ENCODE results near the gene KLHDC3. TPM values are rescaled to one million over a fixed set of nuclear protein-coding genes. Genes with fewer than 3 reads are reported as not detected.

KLHDC3 gene
- total and polyA plus RNA-seq, 10 of the 15 experiments (the other 5 are each of a cell fraction or from before 2014, with no cell fraction given), result 2.4 to 102 (median 55.4) TPM

- intact Hi-C loops (cut with micrococcal nuclease; ENCODE audit: unreplicated experiment), result no loop called here
- no peaks in the 10 kb centered on the region; a peak in 3 of 4 replicates for H3K36me3 ChIP-seq (ENCODE audit: control insufficient read depth in 2 of 2, insufficient read depth in 2 of 2, low read length in 1 of 2)
- WGBS (ENCODE audit: insufficient coverage, insufficient replicate concordance, low lambda C conversion rate, missing lambda C conversion rate), result 96% methylated on average over 2 of the region's 2 CpGs
- H3K9me3 ChIP-seq (replicated peaks; ENCODE audit: control insufficient read depth, insufficient read depth, low read length), result no peaks in the 10 kb centered on the region
- no peaks in the 10 kb centered on the region for H3K27me3 ChIP-seq (replicated peaks in 1 of 2; ENCODE audit: control insufficient read depth in 2 of 2, insufficient read depth in 2 of 2, low read length in 1 of 2)
- no peak overlapping the region for H3K27ac ChIP-seq (ENCODE audit: control insufficient read depth, insufficient read depth)
- in situ Hi-C loops (cut with MboI), result no loop called here
- H3K4me2 ChIP-seq (ENCODE audit: control insufficient read depth, insufficient read depth), result no peak overlapping the region
- no peak for ATAC-seq
- ChIA-PET POLR2A (no interaction called here), CTCF (no interaction called here), RAD21 (ENCODE audit: unreplicated experiment) (no interaction called here), SMC1A (ENCODE audit: uncharacterized antibody, unreplicated experiment) (no interaction called here)
- no peak for TF ChIP-seq POLR2AphosphoS2 (IDR thresholded peaks at IDR 0.05; ENCODE audit: low read depth, low read length)
- no peak for TF ChIP-seq ZBTB4 (CRISPR knock-in tag; IDR thresholded peaks at IDR 0.05)
- no peak for TF ChIP-seq ASH2L (IDR thresholded peaks at IDR 0.05; ENCODE audit: borderline replicate concordance, low read depth)
- no peak for TF ChIP-seq ETV6 (conservative IDR thresholded peaks at IDR 0.05 in 1 of 2, IDR thresholded peaks at IDR 0.05 in 1 of 2; ENCODE audit: borderline replicate concordance in 1 of 2, low read depth in 1 of 2)
- TF ChIP-seq EED (IDR thresholded peaks at IDR 0.05; ENCODE audit: low read depth), result no peak
- TF ChIP-seq ATF7 (IDR thresholded peaks at IDR 0.05; ENCODE audit: low read depth), result no peak
- no peak for TF ChIP-seq CHD4 (IDR thresholded peaks at IDR 0.05)
- TF ChIP-seq SREBF2 (IDR thresholded peaks at IDR 0.05; ENCODE audit: low read length), result no peak
- no peak for TF ChIP-seq NFXL1 (IDR thresholded peaks at IDR 0.05; ENCODE audit: borderline replicate concordance)
- no peak for TF ChIP-seq BCL11A (IDR thresholded peaks at IDR 0.05; ENCODE audit: low read depth, low read length)
- TF ChIP-seq CBFB (IDR thresholded peaks at IDR 0.05; ENCODE audit: low read depth), result no peak
- no peak for TF ChIP-seq SREBF1 (IDR thresholded peaks at IDR 0.05; ENCODE audit: low read length)
- BruUV-seq (replicated peaks), result no TSS peak
- no peak for FAIRE-seq
- no peaks in the 10 kb centered on the region for H3K79me2 ChIP-seq (ENCODE audit: control insufficient read depth, insufficient read depth, low read length)
- no peak overlapping the region for H3K9ac ChIP-seq (ENCODE audit: control insufficient read depth, insufficient read depth, low read length)
- no peak overlapping the region for H2AFZ ChIP-seq (ENCODE audit: control insufficient read depth, low read depth, low read length)
- no peaks in the 10 kb centered on the region for H4K20me1 ChIP-seq (ENCODE audit: control insufficient read depth, insufficient read depth)
- no peak for DNase-seq (ENCODE audit: low read depth, low spot score)
- H3K4me1 ChIP-seq (ENCODE audit: control insufficient read depth, insufficient read depth, low read length), result no peaks in the 10 kb centered on the region
- H3K4me3 ChIP-seq, result no peak overlapping the region
These were observed 44.6 kb upstream of the KLHDC3 start for GRCh38 chr6:42969431-42969830.

Measured in GM12878 (cell line).